Upper lobe of right lung (tissue), 1 donor: ENCODE data around the gene PTMS. TPM values are rescaled to one million over a fixed set of nuclear protein-coding genes. Genes with fewer than 3 reads are reported as not detected.

Source experiments
- ATAC-seq: fragments of 200-7000 bp; cut with Tn5 transposase; one replicate; pipeline ENCODE4 v1.9.1; 2020; ENCODE audit warnings: mild to moderate bottlenecking, moderate library complexity
- DNase-seq: peaks from one replicate; pipeline ENCODE4 v3.0.0-alpha.2; 2020
- H3K27ac ChIP-seq: fragments of 200-600 bp; one replicate; pipeline ENCODE4 v1.8.0; 2022
- H3K27me3 ChIP-seq: fragments of 200-600 bp; one replicate; pipeline ENCODE4 v1.8.0; 2022; ENCODE audit warnings: mild to moderate bottlenecking
- H3K36me3 ChIP-seq: fragments of 200-600 bp; one replicate; pipeline ENCODE4 v1.8.0; 2022
- H3K4me1 ChIP-seq: fragments of 200-600 bp; one replicate; pipeline ENCODE4 v1.8.0; 2022
- H3K4me3 ChIP-seq: fragments of 200-600 bp; one replicate; pipeline ENCODE4 v1.8.0; 2022; ENCODE audit warnings: mild to moderate bottlenecking
- H3K9me3 ChIP-seq: fragments of 200-600 bp; one replicate; pipeline ENCODE4 v1.8.0; 2022
- intact Hi-C: fragments of 100-400 bp; cut with DNase I; formaldehyde crosslinking; loops from one replicate; pipeline ENCODE4 v1.11.0; 2022
- total RNA-seq: library from RNA; stranded (reverse); fragmentation: NEBNext Ultra II Directional; extraction: Animal tissue kit (Norgen Biotek cat#: 25700); gene quantifications from one replicate; pipeline ENCODE4 v1.2.1, GENCODE V29; 2021
- TF ChIP-seq, protein P1 (sequence below): fragments of 200-600 bp; IDR thresholded peaks from one replicate; pipeline ENCODE4 v1.8.0; 2022; ENCODE audit warnings: antibody characterized with exemption
- donor health status: DM: no; HTN: yes; CAD: no; lungs with severe emphysema.

Gene PTMS
- total RNA-seq, 1 donor from 2014 or later: 323 TPM

DNA sequence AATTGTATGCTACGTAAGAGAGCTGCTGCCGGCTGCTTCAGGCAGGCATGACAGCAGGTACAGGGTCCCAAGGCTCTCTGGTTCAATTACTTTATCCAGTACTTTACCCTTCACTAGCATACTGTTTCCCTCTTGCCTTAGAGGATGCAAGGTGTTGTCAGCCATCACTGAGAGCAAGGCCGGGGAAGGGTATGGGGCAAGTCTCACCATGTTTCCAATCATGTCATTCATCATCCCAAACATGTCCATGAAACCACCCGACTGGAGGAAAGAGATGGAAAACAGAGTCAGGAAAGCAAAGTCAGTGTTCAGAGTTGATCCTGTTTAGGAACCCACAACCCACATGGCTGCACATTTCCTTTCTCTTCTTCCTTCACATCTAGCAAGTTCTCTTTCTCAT is 15.7 kb upstream of the PTMS start:
- no peaks in the 10 kb centered on the region for H3K27me3 ChIP-seq
- intact Hi-C loops: no loop called here
- TF ChIP-seq, protein P1, sequence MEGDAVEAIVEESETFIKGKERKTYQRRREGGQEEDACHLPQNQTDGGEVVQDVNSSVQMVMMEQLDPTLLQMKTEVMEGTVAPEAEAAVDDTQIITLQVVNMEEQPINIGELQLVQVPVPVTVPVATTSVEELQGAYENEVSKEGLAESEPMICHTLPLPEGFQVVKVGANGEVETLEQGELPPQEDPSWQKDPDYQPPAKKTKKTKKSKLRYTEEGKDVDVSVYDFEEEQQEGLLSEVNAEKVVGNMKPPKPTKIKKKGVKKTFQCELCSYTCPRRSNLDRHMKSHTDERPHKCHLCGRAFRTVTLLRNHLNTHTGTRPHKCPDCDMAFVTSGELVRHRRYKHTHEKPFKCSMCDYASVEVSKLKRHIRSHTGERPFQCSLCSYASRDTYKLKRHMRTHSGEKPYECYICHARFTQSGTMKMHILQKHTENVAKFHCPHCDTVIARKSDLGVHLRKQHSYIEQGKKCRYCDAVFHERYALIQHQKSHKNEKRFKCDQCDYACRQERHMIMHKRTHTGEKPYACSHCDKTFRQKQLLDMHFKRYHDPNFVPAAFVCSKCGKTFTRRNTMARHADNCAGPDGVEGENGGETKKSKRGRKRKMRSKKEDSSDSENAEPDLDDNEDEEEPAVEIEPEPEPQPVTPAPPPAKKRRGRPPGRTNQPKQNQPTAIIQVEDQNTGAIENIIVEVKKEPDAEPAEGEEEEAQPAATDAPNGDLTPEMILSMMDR: no peak
- no peaks in the 10 kb centered on the region for H3K9me3 ChIP-seq
- H3K36me3 ChIP-seq: peaks cover 56% of the 10 kb centered on the region
- H3K4me1 ChIP-seq: peaks cover 16% of the 10 kb centered on the region
- no peak overlapping the region for H3K27ac ChIP-seq
- H3K4me3 ChIP-seq: no peak overlapping the region
- DNase-seq: no peak
- ATAC-seq: no peak

DNA sequence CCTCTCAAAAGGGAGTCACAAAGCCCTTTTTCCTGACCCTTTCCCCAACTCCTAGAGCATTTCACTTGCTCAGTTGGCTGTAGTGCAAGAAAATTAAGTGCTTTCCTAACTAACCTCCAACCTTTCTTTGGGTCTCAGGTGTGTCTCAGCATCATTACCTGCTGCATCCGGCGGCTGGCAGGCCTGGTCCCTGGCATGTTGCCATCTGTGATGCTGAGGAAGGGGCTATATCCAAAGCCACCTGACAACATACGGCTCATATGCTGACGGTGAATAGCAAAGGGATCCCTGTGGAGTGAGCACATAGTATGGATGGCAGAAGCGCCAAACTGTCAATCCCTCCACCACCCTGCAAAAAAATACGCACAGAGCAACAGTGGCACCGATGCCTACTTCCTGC is 14.4 kb upstream of the PTMS start:
- DNase-seq (no peak), ATAC-seq (no peak)
- H3K9me3 ChIP-seq: no peaks in the 10 kb centered on the region
- peaks cover 14% of the 10 kb centered on the region for H3K4me1 ChIP-seq
- H3K27ac ChIP-seq: peak overlapping the region; percentile 93
- no peaks in the 10 kb centered on the region for H3K27me3 ChIP-seq
- H3K4me3 ChIP-seq: no peak overlapping the region
- peaks cover 52% of the 10 kb centered on the region for H3K36me3 ChIP-seq
- TF ChIP-seq, protein P1: no peak
- intact Hi-C loops: no loop called here

DNA sequence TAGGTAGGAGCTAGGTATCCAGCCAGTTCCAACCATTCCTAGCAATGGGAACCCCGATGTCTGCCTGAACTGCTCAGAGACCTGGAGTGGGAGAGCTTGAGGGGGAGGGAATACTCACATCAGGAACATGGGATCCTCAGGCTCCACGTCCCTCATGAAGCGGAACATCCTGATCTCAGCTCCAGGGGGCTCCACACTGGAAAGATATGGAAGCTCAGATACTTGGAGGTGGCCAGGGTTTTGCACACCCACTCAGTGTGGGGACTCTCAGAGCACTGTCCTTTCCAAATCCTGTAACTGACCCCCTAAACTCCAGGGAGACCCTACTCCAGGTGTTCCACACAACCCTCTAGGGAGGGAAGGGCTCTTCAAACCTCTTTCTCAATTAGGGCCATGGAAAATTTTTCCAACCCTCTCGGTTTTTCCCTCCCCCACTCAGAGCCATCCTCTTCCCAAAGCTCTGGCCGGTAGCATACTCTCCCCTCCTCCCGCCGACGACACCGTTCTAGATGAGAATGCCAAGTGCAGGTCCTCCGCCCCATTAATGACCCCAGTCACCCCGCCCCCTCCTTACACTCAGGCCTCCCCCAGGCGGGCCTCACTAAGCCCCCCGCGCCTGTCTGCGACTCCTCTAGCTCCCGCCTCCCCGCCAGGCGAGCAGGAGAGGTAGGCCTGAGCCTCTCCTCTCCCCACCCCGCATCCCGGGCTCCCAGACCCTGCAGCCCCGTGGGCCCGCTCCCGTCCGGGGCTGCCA is 13.8 kb upstream of the PTMS start:
- H3K27ac ChIP-seq: peak overlapping the region; percentile 93
- ATAC-seq (no peak), DNase-seq (no peak)
- H3K27me3 ChIP-seq: no peaks in the 10 kb centered on the region
- TF ChIP-seq, protein P1: peak; percentile 31
- H3K9me3 ChIP-seq: no peaks in the 10 kb centered on the region
- H3K36me3 ChIP-seq: peaks cover 47% of the 10 kb centered on the region
- peaks cover 14% of the 10 kb centered on the region for H3K4me1 ChIP-seq
- peak overlapping the region; percentile 92 for H3K4me3 ChIP-seq
- intact Hi-C loops: no loop called here

DNA sequence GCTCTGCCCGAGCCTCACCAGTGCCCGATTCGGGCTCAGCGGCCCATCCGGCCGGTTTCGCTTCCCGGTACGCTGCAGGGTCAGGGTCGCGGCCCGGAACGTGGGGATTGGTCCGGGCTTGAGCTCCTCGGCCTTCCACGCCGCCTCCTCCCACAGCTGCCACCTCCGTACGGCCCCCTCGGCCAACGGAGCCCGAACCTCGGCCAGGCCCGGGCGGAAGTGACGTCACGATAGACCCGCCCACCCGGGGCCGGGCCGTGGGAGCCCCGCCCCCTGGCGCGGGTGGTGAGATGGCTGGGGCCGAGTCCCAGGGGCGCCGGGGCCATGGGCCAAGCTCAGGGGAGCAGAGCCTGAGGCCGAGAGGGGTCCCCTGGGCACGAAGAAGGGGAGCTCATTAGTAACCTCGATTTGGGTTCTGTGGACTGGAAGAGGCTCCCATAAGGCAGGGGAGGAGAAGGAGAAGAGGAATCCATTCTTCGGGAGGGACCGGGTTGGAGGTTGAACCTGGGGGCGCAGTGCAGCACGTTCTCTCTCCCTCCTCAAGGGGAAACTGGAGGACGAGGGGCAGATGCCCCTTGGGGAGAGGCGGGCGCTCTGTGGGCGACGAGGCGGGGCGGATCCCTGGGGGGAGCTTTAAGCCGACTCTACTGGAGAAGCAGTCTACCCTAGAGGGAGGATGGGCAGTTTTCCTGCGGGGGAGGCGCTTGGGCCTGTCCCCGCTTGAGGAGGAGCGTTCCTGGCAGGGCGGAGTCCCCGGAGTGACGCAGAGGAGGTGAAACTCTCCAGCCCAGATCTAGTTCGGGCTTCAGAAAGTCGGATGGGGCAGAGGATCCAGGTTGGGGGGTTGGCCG is 13.0 kb upstream of the PTMS start, which contains the start of gene MLF2:
TSS of gene MLF2 (minus strand) at position 221 of the 851 bp plus-strand sequence. CDS start 807 bp downstream, outside the sequence.
- intact Hi-C loops: no loop called here
- H3K27me3 ChIP-seq: no peaks in the 10 kb centered on the region
- H3K36me3 ChIP-seq: peaks cover 39% of the 10 kb centered on the region
- TF ChIP-seq, protein P1: no peak
- ATAC-seq: peak; percentile 95
- no peaks in the 10 kb centered on the region for H3K9me3 ChIP-seq
- peak; percentile 99 for DNase-seq
- H3K27ac ChIP-seq: peak within 1 kb of the TSS; percentile 93
- peak within 1 kb of the TSS; percentile 92 for H3K4me3 ChIP-seq
- peaks cover 14% of the 10 kb centered on the region for H3K4me1 ChIP-seq

DNA sequence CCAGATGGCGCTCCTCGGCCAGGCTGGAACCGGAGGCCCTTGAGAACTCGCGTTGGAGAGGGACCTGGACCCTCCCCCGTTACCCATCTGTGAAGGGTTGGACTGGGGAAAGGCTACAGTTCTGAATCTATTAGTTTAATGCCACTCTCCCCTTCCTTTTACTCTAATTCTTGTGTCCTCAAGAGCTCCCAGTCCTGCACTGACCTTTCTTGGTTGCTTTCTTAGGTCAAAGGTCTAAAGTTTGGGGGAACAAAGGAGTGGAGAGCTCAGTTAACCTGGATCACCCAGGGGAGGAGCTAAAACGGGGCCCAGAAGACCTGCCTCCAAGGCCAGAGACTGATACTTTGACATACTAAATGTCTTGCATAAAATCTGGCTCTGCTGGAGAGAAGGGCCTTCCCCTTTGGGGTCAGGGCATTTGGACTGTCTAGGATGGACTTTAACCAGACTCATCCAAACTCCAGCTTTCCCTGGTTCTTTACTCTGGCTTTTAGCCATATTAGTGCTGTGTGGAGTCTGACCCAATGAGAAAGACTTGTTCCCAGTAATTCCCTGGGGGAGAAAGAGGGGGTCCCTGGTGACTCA is 12.3 kb upstream of the PTMS start:
- Histone ChIP-seq H3K27ac (peak overlapping the region; percentile 93), H3K4me3 (no peak overlapping the region), H3K4me1 (peaks cover 14% of the 10 kb centered on the region), H3K36me3 (peaks cover 31% of the 10 kb centered on the region), H3K27me3 (no peaks in the 10 kb centered on the region), H3K9me3 (no peaks in the 10 kb centered on the region)
- no peak for DNase-seq
- ATAC-seq: peak; percentile 0
- intact Hi-C loops: no loop called here
- TF ChIP-seq, protein P1: peak; percentile 98
